ENCODE measurements around the gene IDH3G. TPM values are rescaled to one million over a fixed set of nuclear protein-coding genes. Genes with fewer than 3 reads are reported as not detected.

IDH3G gene
- total RNA-seq, 1 donor from 2014 or later = 56.7 TPM

DNA sequence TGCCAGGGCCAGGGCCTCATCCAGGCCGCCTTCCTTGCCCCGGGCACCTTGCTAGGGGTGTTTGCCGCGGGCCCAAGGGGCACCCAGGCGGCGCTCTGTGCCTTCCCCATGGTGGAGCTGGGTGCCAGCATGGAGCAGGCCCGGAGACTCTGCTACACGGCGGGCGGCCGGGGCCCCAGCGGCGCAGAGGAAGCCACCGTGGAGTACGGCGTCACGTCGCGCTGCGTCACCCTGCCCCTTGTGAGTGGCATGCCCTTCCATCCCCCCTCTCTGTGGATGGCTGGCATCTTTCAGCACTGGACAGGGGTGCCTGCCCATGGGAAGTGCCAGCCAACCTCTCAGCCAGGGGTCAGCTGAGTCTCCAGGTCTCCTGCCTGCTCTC is 26.5 kb downstream of the IDH3G start:
- Mint-ChIP-seq H3K4me1 (ENCODE audit: low read depth, unreplicated experiment) (no peaks in the 10 kb centered on the region), H3K27ac (ENCODE audit: unreplicated experiment) (no peak overlapping the region), H3K4me3 (ENCODE audit: unreplicated experiment) (no peak overlapping the region), H3K9me3 (ENCODE audit: unreplicated experiment) (no peaks in the 10 kb centered on the region), H3K36me3 (ENCODE audit: unreplicated experiment) (no peaks in the 10 kb centered on the region), H3K27me3 (ENCODE audit: unreplicated experiment) (no peaks in the 10 kb centered on the region)
- TF ChIP-seq, protein P1, sequence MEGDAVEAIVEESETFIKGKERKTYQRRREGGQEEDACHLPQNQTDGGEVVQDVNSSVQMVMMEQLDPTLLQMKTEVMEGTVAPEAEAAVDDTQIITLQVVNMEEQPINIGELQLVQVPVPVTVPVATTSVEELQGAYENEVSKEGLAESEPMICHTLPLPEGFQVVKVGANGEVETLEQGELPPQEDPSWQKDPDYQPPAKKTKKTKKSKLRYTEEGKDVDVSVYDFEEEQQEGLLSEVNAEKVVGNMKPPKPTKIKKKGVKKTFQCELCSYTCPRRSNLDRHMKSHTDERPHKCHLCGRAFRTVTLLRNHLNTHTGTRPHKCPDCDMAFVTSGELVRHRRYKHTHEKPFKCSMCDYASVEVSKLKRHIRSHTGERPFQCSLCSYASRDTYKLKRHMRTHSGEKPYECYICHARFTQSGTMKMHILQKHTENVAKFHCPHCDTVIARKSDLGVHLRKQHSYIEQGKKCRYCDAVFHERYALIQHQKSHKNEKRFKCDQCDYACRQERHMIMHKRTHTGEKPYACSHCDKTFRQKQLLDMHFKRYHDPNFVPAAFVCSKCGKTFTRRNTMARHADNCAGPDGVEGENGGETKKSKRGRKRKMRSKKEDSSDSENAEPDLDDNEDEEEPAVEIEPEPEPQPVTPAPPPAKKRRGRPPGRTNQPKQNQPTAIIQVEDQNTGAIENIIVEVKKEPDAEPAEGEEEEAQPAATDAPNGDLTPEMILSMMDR (IDR thresholded peaks at IDR 0.05; ENCODE audit: partially characterized antibody, unreplicated experiment) = no peak
- no peak for DNase-seq

DNA sequence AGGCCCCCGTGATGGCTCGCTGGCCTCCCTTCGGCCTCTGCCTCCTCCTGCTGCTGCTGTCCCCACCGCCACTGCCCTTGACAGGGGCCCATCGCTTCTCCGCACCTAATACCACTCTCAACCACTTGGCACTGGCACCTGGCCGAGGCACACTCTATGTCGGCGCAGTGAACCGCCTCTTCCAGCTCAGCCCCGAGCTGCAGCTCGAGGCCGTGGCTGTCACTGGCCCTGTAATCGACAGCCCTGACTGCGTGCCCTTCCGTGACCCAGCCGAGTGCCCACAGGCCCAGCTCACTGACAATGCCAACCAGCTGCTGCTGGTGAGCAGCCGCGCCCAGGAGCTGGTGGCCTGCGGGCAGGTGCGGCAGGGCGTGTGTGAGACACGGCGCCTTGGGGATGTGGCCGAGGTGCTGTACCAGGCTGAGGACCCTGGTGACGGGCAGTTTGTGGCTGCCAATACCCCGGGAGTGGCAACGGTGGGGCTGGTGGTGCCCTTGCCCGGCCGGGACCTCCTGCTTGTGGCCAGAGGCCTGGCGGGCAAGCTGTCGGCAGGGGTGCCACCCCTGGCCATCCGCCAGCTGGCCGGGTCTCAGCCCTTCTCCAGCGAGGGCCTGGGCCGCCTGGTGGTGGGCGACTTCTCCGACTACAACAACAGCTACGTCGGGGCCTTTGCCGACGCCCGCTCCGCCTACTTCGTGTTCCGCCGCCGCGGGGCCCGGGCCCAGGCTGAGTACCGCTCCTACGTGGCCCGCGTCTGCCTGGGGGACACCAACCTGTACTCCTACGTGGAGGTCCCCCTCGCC is 27.1 kb downstream of the IDH3G start:
- no peaks in the 10 kb centered on the region for H3K27me3 Mint-ChIP-seq (ENCODE audit: unreplicated experiment)
- H3K4me3 Mint-ChIP-seq (ENCODE audit: unreplicated experiment) = no peak overlapping the region
- no peaks in the 10 kb centered on the region for H3K9me3 Mint-ChIP-seq (ENCODE audit: unreplicated experiment)
- H3K27ac Mint-ChIP-seq (ENCODE audit: unreplicated experiment) = no peak overlapping the region
- H3K36me3 Mint-ChIP-seq (ENCODE audit: unreplicated experiment) = no peaks in the 10 kb centered on the region
- no peaks in the 10 kb centered on the region for H3K4me1 Mint-ChIP-seq (ENCODE audit: low read depth, unreplicated experiment)
- DNase-seq = peak; percentile 12
- TF ChIP-seq, protein P1 (IDR thresholded peaks at IDR 0.05; ENCODE audit: partially characterized antibody, unreplicated experiment) = no peak

DNA sequence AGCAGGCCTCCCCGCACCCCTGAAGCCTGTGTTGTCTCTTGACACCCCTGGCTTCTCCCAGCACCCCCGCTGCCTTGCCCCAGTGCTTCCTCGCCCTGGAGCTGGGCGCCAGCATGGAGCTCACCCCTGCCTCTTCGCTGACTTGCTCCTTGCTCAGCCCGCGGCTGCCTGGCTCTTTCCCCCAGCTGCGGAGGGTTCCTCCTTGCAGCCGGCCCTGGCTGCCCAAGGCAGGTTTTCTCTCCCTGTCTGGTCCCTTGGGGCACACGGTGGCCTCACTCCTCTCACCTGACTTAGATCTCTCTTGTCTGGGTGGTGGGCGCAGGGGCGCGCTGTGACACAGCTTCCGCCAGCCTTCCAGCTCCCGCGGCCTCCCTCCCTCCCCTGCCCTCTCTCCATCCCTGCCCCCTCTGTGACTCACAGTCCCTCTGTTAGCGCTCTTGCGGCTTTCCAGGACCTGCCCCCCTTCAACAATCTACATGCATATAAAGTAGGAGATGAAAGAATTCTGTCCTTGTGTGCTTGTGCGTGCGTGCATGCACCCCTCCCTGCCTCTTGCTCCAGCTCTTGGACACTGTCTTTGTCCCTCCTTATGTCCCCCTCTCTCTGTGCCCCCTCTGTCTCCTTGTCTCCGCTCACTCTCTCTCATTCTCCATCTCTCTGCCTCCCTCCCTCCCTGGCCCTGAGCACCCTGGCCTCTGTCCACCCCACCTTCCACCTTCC is 27.9 kb downstream of the IDH3G start:
- DNase-seq = peak; percentile 28
- TF ChIP-seq, protein P1 (IDR thresholded peaks at IDR 0.05; ENCODE audit: partially characterized antibody, unreplicated experiment) = no peak
- no peaks in the 10 kb centered on the region for H3K36me3 Mint-ChIP-seq (ENCODE audit: unreplicated experiment)
- H3K4me3 Mint-ChIP-seq (ENCODE audit: unreplicated experiment) = no peak overlapping the region
- no peak overlapping the region for H3K27ac Mint-ChIP-seq (ENCODE audit: unreplicated experiment)
- no peaks in the 10 kb centered on the region for H3K4me1 Mint-ChIP-seq (ENCODE audit: low read depth, unreplicated experiment)
- no peaks in the 10 kb centered on the region for H3K27me3 Mint-ChIP-seq (ENCODE audit: unreplicated experiment)
- H3K9me3 Mint-ChIP-seq (ENCODE audit: unreplicated experiment) = no peaks in the 10 kb centered on the region

DNA sequence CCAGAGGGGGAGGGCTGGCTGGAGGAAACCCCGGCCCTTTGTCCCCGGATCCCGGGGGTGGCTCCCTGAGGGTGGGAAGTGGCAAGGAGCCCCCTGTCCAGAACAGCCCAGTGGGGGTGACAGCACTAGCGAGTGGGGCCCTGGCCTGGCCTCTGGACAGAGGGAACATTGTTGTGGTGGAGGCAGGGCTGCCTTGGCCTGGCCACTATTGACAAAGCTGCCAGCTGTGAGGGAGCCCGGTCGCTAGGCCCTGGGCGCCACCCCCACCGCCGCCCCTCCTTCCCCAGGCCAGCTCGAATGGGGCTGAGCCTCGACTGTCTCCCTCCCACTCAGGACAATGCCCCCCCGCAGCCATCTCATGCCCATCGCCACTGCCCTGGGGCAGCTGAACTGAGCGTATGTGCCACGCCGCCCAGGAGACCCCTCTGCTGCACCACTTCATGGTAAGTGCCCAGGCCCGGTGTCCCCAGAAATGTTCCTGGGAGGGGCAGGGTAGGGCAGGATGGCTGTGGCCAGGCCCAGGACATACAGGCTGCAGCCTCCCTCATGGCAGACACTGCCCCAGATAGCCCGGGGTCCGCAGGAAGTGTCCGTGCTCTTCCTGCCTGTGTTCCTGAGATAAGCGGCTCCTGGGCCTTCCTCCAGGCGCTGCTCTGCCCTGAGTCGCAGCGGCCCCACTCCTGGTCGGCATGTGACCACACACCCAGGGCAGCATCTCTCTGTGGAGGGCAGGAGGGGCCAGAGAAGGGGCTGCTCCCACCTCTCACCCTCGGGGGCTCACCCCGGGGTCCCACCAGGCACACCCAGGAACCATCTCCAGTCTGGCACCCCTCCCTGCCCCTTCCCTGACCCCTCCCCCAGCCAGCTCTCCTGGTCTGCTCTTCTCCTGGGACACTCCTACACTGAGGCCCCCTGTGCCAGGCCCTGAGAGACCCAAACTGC is 28.8 kb downstream of the IDH3G start:
- no peaks in the 10 kb centered on the region for H3K36me3 Mint-ChIP-seq (ENCODE audit: unreplicated experiment)
- TF ChIP-seq, protein P1 (IDR thresholded peaks at IDR 0.05; ENCODE audit: partially characterized antibody, unreplicated experiment) = no peak
- H3K4me1 Mint-ChIP-seq (ENCODE audit: low read depth, unreplicated experiment) = no peaks in the 10 kb centered on the region
- H3K27ac Mint-ChIP-seq (ENCODE audit: unreplicated experiment) = no peak overlapping the region
- peak; percentile 14 for DNase-seq
- no peaks in the 10 kb centered on the region for H3K9me3 Mint-ChIP-seq (ENCODE audit: unreplicated experiment)
- no peak overlapping the region for H3K4me3 Mint-ChIP-seq (ENCODE audit: unreplicated experiment)
- no peaks in the 10 kb centered on the region for H3K27me3 Mint-ChIP-seq (ENCODE audit: unreplicated experiment)

All from glutamatergic neuron (in vitro differentiated cells).